ENCODE measurements around the gene ADARB2.
"Not testable (repeated sequence)": the region's sequence is repeated elsewhere in the genome, so short reads cannot be mapped to it uniquely, and the experiment has no call there.

ADARB2 gene

GRCh38 chr10:1642600-1643160, 94.6 kb downstream of the ADARB2 start:
- no peak for DNase-seq (ENCODE audit: low spot score)

- no peak for DNase-seq (ENCODE audit: low spot score)
Observed at GRCh38 chr10:1641402-1641801, 95.9 kb downstream of the ADARB2 start.

GRCh38 chr10:1638889-1639419, 98.4 kb downstream of the ADARB2 start:
- no peak for DNase-seq (ENCODE audit: low spot score)

GRCh38 chr10:1635340-1635739, 102.0 kb downstream of the ADARB2 start:
- DNase-seq (ENCODE audit: low spot score): no peak

- no peak for DNase-seq (ENCODE audit: low spot score)
Observed at GRCh38 chr10:1634239-1634638, 103.1 kb downstream of the ADARB2 start.

- DNase-seq (ENCODE audit: low spot score): no peak
Observed at GRCh38 chr10:1633783-1634182, 103.5 kb downstream of the ADARB2 start.

GRCh38 chr10:1632596-1632995, 104.7 kb downstream of the ADARB2 start:
- no peak for DNase-seq (ENCODE audit: low spot score)

- DNase-seq (ENCODE audit: low spot score): no peak
Observed at GRCh38 chr10:1632141-1632540, 105.2 kb downstream of the ADARB2 start.

- no peak for DNase-seq (ENCODE audit: low spot score)
Observed at GRCh38 chr10:1631282-1631681, 106.0 kb downstream of the ADARB2 start.

- DNase-seq (ENCODE audit: low spot score): no peak
Observed at GRCh38 chr10:1630304-1630703, 107.0 kb downstream of the ADARB2 start.

- DNase-seq (ENCODE audit: low spot score): no peak
Observed at GRCh38 chr10:1629326-1630198, 107.8 kb downstream of the ADARB2 start.

- no peak for DNase-seq (ENCODE audit: low spot score)
Observed at GRCh38 chr10:1628757-1629156, 108.6 kb downstream of the ADARB2 start.

GRCh38 chr10:1627945-1628344, 109.4 kb downstream of the ADARB2 start:
- no peak for DNase-seq (ENCODE audit: low spot score)

GRCh38 chr10:1626835-1627234, 110.5 kb downstream of the ADARB2 start:
- no peak for DNase-seq (ENCODE audit: low spot score)

- no peak for DNase-seq (ENCODE audit: low spot score)
Observed at GRCh38 chr10:1626410-1626809, 110.9 kb downstream of the ADARB2 start.

- no peak for DNase-seq (ENCODE audit: low spot score)
Observed at GRCh38 chr10:1625731-1626130, 111.6 kb downstream of the ADARB2 start.

- DNase-seq (ENCODE audit: low spot score): no peak
Observed at GRCh38 chr10:1625079-1625478, 112.2 kb downstream of the ADARB2 start.

- no peak for DNase-seq (ENCODE audit: low spot score)
Observed at GRCh38 chr10:1624240-1624639, 113.1 kb downstream of the ADARB2 start.

- DNase-seq (ENCODE audit: low spot score): no peak
Observed at GRCh38 chr10:1620803-1621202, 116.5 kb downstream of the ADARB2 start.

GRCh38 chr10:1617376-1618317, 119.7 kb downstream of the ADARB2 start:
- DNase-seq (ENCODE audit: low spot score): not testable (repeated sequence)

- not testable (repeated sequence) for DNase-seq (ENCODE audit: low spot score)
Observed at GRCh38 chr10:1616701-1617100, 120.6 kb downstream of the ADARB2 start.

Measured in CD4-positive, alpha-beta T cell treated with Interleukin-15 for 4 hours (primary cell).